Kidney (tissue), 14 donors: ENCODE measurements around the gene FAM78A. TPM values are rescaled to one million over a fixed set of nuclear protein-coding genes. Genes with fewer than 3 reads are reported as not detected.

Source experiments
- DNase-seq, 5 donors: peaks; one replicate each; pipeline ENCODE4 v3.0.0-alpha.2; 2013 to 2020
- FAIRE-seq: peaks from 2 replicates; lab custom pipeline; 2012; peaks lifted over from hg19 to GRCh38; lab: Jason Lieb, UNC
- H3K27ac ChIP-seq, 2 donors: one replicate each; pipeline ENCODE4 v1.7.0; 2013; ENCODE audit warnings: low read depth in 2 of 2, low read length in 2 of 2, inconsistent platforms in 1 of 2
- H3K27me3 ChIP-seq: one replicate; pipeline ENCODE4 v1.7.1; 2013; ENCODE audit warnings: low read length, inconsistent platforms; ENCODE audit not compliant: control insufficient read depth, insufficient read depth
- H3K36me3 ChIP-seq, 3 donors: one replicate each; pipeline versions ENCODE4 v1.7.0 to v1.7.1; 2013; ENCODE audit warnings: low read length in 3 of 3, control low read depth in 1 of 3, inconsistent platforms in 1 of 3; ENCODE audit not compliant: insufficient read depth in 3 of 3, control insufficient read depth in 2 of 3
- H3K4me1 ChIP-seq, 3 donors: one replicate each; pipeline versions ENCODE4 v1.7.0 to v1.7.1; 2013; ENCODE audit warnings: low read length in 3 of 3, inconsistent platforms in 1 of 3, low read depth in 1 of 3; ENCODE audit not compliant: control insufficient read depth in 2 of 3, insufficient read depth in 2 of 3
- H3K4me3 ChIP-seq, 3 donors: one replicate each; pipeline versions ENCODE4 v1.7.0 to v1.8.1; 2013; ENCODE audit warnings: low read length in 3 of 3, control low read depth in 1 of 3, inconsistent platforms in 1 of 3
- H3K9ac ChIP-seq, 3 donors: one replicate each; pipeline versions ENCODE4 v1.7.0 to v1.7.1; 2013; ENCODE audit warnings: low read length in 3 of 3, control low read depth in 1 of 3, inconsistent platforms in 1 of 3
- H3K9me3 ChIP-seq, 3 donors: one replicate each; pipeline versions ENCODE4 v1.7.0 to v1.7.1; 2013; ENCODE audit warnings: low read length in 3 of 3, control low read depth in 1 of 3, inconsistent platforms in 1 of 3; ENCODE audit not compliant: control insufficient read depth in 2 of 3, insufficient read depth in 1 of 3
- intact Hi-C: fragments of 100-400 bp; cut with DNase I; formaldehyde crosslinking; loops from one replicate; pipeline ENCODE4 v1.11.1; 2022
- polyA plus RNA-seq: library from polyadenylated mRNA; stranded (reverse); fragments of 350-450 nt; fragmentation: Illumina TruSeq; extraction: RNeasy Lipid Tissue Mini Kit (QIAGEN cat#74804); gene quantifications from one replicate; pipeline ENCODE4 v1.2.3, GENCODE V29; 2014; ENCODE audit warnings: low read depth, low replicate concordance; ENCODE audit not compliant: insufficient read depth
- total RNA-seq: library from RNA; stranded (reverse); fragmentation: NEBNext Ultra II Directional; extraction: Animal tissue kit (Norgen Biotek cat#: 25700); gene quantifications from one replicate; pipeline ENCODE4 v1.2.1, GENCODE V29; 2021
- TF ChIP-seq, protein P1 (sequence below): IDR thresholded peaks from 3 replicates; pipeline ENCODE4 v1.5.1; 2012; ENCODE audit warnings: mild to moderate bottlenecking, moderate library complexity, borderline replicate concordance; ENCODE audit not compliant: insufficient read depth; ENCODE audit errors: extremely low read depth
- donor health status: control.
- donor health status: control.
- donor health status: control.
- donor health status: control.
- donor health status: control.
- donor health status: DM: yes; HTN: yes; CAD: no.
- donor health status: Normal renal cell carcinoma (clear cell type).

The FAM78A gene
- total and polyA plus RNA-seq, 2 donors from 2014 or later = 1.6 to 6.1 TPM

DNA sequence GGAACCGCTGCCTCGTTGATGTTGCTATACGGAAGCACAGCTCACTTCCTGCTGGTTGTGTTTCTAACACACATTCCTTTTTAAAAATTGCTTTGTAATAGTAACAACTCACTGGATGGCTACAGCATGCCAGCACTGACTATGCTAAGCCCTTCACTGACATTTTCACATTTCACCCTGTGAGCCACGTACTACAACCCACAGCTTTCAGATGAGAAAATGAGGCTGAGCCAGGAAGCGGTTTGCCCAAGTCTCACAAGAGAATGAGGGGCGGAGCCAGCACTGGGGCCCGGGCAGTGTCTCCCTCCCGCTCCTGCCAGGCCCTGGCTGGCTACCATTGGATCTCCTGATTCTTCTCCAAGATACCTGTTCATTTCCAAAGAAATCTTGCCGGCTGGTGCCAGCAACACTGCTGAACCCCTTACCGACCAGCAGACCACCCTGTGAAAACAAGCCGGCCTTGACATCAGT is 38.3 kb downstream of the FAM78A start:
- no peaks in the 10 kb centered on the region for H3K9me3 ChIP-seq
- TF ChIP-seq, protein P1, sequence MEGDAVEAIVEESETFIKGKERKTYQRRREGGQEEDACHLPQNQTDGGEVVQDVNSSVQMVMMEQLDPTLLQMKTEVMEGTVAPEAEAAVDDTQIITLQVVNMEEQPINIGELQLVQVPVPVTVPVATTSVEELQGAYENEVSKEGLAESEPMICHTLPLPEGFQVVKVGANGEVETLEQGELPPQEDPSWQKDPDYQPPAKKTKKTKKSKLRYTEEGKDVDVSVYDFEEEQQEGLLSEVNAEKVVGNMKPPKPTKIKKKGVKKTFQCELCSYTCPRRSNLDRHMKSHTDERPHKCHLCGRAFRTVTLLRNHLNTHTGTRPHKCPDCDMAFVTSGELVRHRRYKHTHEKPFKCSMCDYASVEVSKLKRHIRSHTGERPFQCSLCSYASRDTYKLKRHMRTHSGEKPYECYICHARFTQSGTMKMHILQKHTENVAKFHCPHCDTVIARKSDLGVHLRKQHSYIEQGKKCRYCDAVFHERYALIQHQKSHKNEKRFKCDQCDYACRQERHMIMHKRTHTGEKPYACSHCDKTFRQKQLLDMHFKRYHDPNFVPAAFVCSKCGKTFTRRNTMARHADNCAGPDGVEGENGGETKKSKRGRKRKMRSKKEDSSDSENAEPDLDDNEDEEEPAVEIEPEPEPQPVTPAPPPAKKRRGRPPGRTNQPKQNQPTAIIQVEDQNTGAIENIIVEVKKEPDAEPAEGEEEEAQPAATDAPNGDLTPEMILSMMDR = no peak
- no peaks in the 10 kb centered on the region for H3K27me3 ChIP-seq
- peaks cover 0 to 11% (median 10%) of the 10 kb centered on the region in 3 donors for H3K36me3 ChIP-seq
- no peak for FAIRE-seq
- peak in 4 of 5 donors; percentile 37 to 87 (median 62) for DNase-seq
- H3K9ac ChIP-seq = peak overlapping the region in 1 of 3 donors; percentile 24
- intact Hi-C loops = no loop called here
- H3K4me1 ChIP-seq = peaks cover 0 to 3% (median 0%) of the 10 kb centered on the region in 3 donors
- no peak overlapping the region for H3K4me3 ChIP-seq
- no peak overlapping the region for H3K27ac ChIP-seq

DNA sequence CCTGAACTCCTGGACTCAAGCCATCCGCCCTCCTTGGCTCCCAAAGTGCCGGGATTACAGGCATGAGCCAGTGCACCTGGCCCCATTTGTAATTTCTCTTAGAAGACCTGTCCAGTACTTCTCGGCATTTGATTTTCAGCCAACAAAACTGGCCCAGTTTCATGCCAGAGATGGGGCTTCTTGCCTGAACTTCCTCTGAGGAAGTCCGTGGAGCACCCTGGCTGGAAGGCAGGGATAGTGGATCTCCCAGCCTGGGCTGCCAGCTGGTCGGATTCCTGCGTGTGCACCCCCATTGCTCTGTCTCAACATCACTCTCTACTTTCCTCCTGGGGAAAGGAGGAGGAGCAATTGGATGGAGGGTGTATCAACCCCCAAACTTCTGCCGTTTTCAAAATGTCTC is 39.0 kb downstream of the FAM78A start:
- Histone ChIP-seq H3K27me3 (no peaks in the 10 kb centered on the region), H3K27ac (no peak overlapping the region), H3K36me3 (peaks cover 0 to 14% (median 13%) of the 10 kb centered on the region in 3 donors), H3K4me1 (peaks cover 0 to 3% (median 0%) of the 10 kb centered on the region in 3 donors), H3K9me3 (no peaks in the 10 kb centered on the region), H3K4me3 (no peak overlapping the region), H3K9ac (no peak overlapping the region)
- DNase-seq (peak in 1 of 5 donors; percentile 46), FAIRE-seq (no peak)
- TF ChIP-seq, protein P1 = no peak
- intact Hi-C loops = no loop called here

DNA sequence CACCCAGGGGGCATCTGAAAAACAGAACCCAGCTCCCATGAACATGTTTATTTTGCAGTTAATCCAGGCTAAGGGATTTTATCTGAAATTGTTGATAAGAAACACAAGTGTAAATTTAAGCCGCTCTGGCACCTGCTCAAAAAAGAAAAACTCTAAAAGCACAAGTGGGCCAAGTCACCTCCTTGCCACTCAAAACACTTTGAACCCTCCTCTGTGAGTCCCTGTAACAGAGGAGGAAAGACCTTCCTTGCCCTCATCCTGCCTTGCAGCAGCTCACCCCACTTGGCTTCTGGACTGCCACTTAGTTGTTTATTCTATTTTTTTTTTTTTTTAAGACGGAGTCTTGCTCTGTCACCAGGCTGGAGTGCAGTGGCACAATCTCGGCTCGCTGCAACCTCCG is 39.5 kb downstream of the FAM78A start:
- TF ChIP-seq, protein P1 = no peak
- intact Hi-C loops = no loop called here
- no peak for FAIRE-seq
- Histone ChIP-seq H3K27me3 (no peaks in the 10 kb centered on the region), H3K36me3 (peaks cover 0 to 19% (median 18%) of the 10 kb centered on the region in 3 donors), H3K9me3 (no peaks in the 10 kb centered on the region), H3K4me1 (peaks cover 0 to 3% (median 0%) of the 10 kb centered on the region in 3 donors), H3K9ac (no peak overlapping the region), H3K4me3 (no peak overlapping the region), H3K27ac (no peak overlapping the region)
- peak in 1 of 5 donors; percentile 8 for DNase-seq
